ENCODE results near the gene TOMM20.

GRCh38 chr1:235112297-235113182, 16.1 kb downstream of the TOMM20 start:
- no peak for TF ChIP-seq POLR2A (IDR thresholded peaks at IDR 0.05; ENCODE audit: control extremely low read depth in 1 of 2, low read depth in 2 of 2, low read length in 2 of 2)
- TF ChIP-seq RAD21 (IDR thresholded peaks at IDR 0.05 in 1 of 2, conservative IDR thresholded peaks at IDR 0.05 in 1 of 2; ENCODE audit: low read depth in 2 of 2, low read length in 2 of 2), result no peak
- TF ChIP-seq HDAC2 (IDR thresholded peaks at IDR 0.05; ENCODE audit: borderline replicate concordance in 1 of 2, low read depth in 2 of 2, low read length in 2 of 2), result no peak
- no peak for TF ChIP-seq CTCF (IDR thresholded peaks at IDR 0.05; ENCODE audit: control extremely low read depth in 1 of 3, insufficient read depth in 1 of 3, low read depth in 1 of 3, low read length in 3 of 3)
- no peak for TF ChIP-seq CHD7 (IDR thresholded peaks at IDR 0.05; ENCODE audit: insufficient replicate concordance, low read length)

All from H1 (cell line).